Measurements from ENCODE around the gene ITGA11.

ITGA11 gene

GRCh38 chr15:68335655-68336054 is 96.3 kb downstream of the ITGA11 start:
- Histone ChIP-seq H3K36me3 (ENCODE audit: insufficient read depth, low read length) (no peaks in the 10 kb centered on the region), H3K4me2 (ENCODE audit: low read length) (no peak overlapping the region), H3K9me3 (ENCODE audit: low read length) (no peaks in the 10 kb centered on the region), H2AFZ (ENCODE audit: low read length) (no peak overlapping the region), H3K27me3 (ENCODE audit: insufficient read depth, low read length) (no peaks in the 10 kb centered on the region), H3F3A (ENCODE audit: insufficient read depth, low read length) (no peaks in the 10 kb centered on the region), H3K79me2 (ENCODE audit: insufficient read depth, low read length) (no peaks in the 10 kb centered on the region), H4K20me1 (ENCODE audit: insufficient read depth, low read length) (no peaks in the 10 kb centered on the region), H3K9ac (ENCODE audit: low read length) (no peak overlapping the region), H3K4me1 (ENCODE audit: insufficient read depth, low read length, severe bottlenecking) (no peaks in the 10 kb centered on the region), H3K9me2 (ENCODE audit: low read depth, low read length) (no peaks in the 10 kb centered on the region), H3K27ac (ENCODE audit: low read depth, low read length, poor library complexity, severe bottlenecking) (no peak overlapping the region), H3K4me3 (ENCODE audit: low read depth, low read length, poor library complexity, severe bottlenecking) (no peak overlapping the region)
- no peak for TF ChIP-seq EZH2 (IDR thresholded peaks at IDR 0.05; ENCODE audit: borderline replicate concordance, low read length)
- no peak for TF ChIP-seq CTCF (IDR thresholded peaks at IDR 0.05; ENCODE audit: low read length)

- Histone ChIP-seq H3K4me1 (ENCODE audit: insufficient read depth, low read length, severe bottlenecking) (no peaks in the 10 kb centered on the region), H3K9me3 (ENCODE audit: low read length) (no peaks in the 10 kb centered on the region), H2AFZ (ENCODE audit: low read length) (no peak overlapping the region), H3K9ac (ENCODE audit: low read length) (no peak overlapping the region), H3K36me3 (ENCODE audit: insufficient read depth, low read length) (no peaks in the 10 kb centered on the region), H3K4me2 (ENCODE audit: low read length) (no peak overlapping the region), H3K79me2 (ENCODE audit: insufficient read depth, low read length) (no peaks in the 10 kb centered on the region), H3K4me3 (ENCODE audit: low read depth, low read length, poor library complexity, severe bottlenecking) (no peak overlapping the region), H3K27ac (ENCODE audit: low read depth, low read length, poor library complexity, severe bottlenecking) (no peak overlapping the region), H3K27me3 (ENCODE audit: insufficient read depth, low read length) (no peaks in the 10 kb centered on the region), H3K9me2 (ENCODE audit: low read depth, low read length) (no peaks in the 10 kb centered on the region), H4K20me1 (ENCODE audit: insufficient read depth, low read length) (no peaks in the 10 kb centered on the region), H3F3A (ENCODE audit: insufficient read depth, low read length) (no peaks in the 10 kb centered on the region)
- TF ChIP-seq EZH2 (IDR thresholded peaks at IDR 0.05; ENCODE audit: borderline replicate concordance, low read length), result no peak
- no peak for TF ChIP-seq CTCF (IDR thresholded peaks at IDR 0.05; ENCODE audit: low read length)
Measured at GRCh38 chr15:68335251-68335650, 96.7 kb downstream of the ITGA11 start.

- Histone ChIP-seq H3K27ac (ENCODE audit: low read depth, low read length, poor library complexity, severe bottlenecking) (no peak overlapping the region), H3K9me2 (ENCODE audit: low read depth, low read length) (no peaks in the 10 kb centered on the region), H3K9ac (ENCODE audit: low read length) (no peak overlapping the region), H3F3A (ENCODE audit: insufficient read depth, low read length) (no peaks in the 10 kb centered on the region), H3K9me3 (ENCODE audit: low read length) (no peaks in the 10 kb centered on the region), H3K4me1 (ENCODE audit: insufficient read depth, low read length, severe bottlenecking) (no peaks in the 10 kb centered on the region), H3K79me2 (ENCODE audit: insufficient read depth, low read length) (no peaks in the 10 kb centered on the region), H3K27me3 (ENCODE audit: insufficient read depth, low read length) (peaks cover under 1% of the 10 kb centered on the region; the same call in 1 of the 2 replicates), H3K4me2 (ENCODE audit: low read length) (no peak overlapping the region), H2AFZ (ENCODE audit: low read length) (no peak overlapping the region), H4K20me1 (ENCODE audit: insufficient read depth, low read length) (no peaks in the 10 kb centered on the region), H3K36me3 (ENCODE audit: insufficient read depth, low read length) (no peaks in the 10 kb centered on the region), H3K4me3 (ENCODE audit: low read depth, low read length, poor library complexity, severe bottlenecking) (no peak overlapping the region)
- no peak for TF ChIP-seq EZH2 (IDR thresholded peaks at IDR 0.05; ENCODE audit: borderline replicate concordance, low read length)
- TF ChIP-seq CTCF (IDR thresholded peaks at IDR 0.05; ENCODE audit: low read length), result no peak; the same call in 1 of the 2 replicates
Measured at GRCh38 chr15:68334661-68335124, 97.3 kb downstream of the ITGA11 start.

All from OCI-LY1 (cell line).